Renal cortex interstitium (tissue), 11 donors: ENCODE measurements around the gene ESR2. TPM values are rescaled to one million over a fixed set of nuclear protein-coding genes. Genes with fewer than 3 reads are reported as not detected.
"Not testable (repeated sequence)": the region's sequence is repeated elsewhere in the genome, so short reads cannot be mapped to it uniquely, and the experiment has no call there.

Experiments
- DNase-seq, 11 donors: peaks; one replicate each; pipeline ENCODE4 v3.0.0-alpha.2; 2013; ENCODE audit warnings: low read depth in 9 of 11, low spot score in 4 of 11; ENCODE audit errors: extremely low read depth in 1 of 11
- polyA plus RNA-seq, 3 donors: library from polyadenylated mRNA; unstranded; fragments of 120-200 nt; gene quantifications; one replicate each; pipeline ENCODE4 v1.2.1, GENCODE V29; 2013; ENCODE audit not compliant: insufficient read length in 3 of 3

The ESR2 gene
- polyA plus RNA-seq, 3 donors = 1.1 to 1.7 (median 1.2) TPM

GRCh38 chr14:64232944-64233343, 61.2 kb downstream of the ESR2 start:
- no peak for DNase-seq

DNA sequence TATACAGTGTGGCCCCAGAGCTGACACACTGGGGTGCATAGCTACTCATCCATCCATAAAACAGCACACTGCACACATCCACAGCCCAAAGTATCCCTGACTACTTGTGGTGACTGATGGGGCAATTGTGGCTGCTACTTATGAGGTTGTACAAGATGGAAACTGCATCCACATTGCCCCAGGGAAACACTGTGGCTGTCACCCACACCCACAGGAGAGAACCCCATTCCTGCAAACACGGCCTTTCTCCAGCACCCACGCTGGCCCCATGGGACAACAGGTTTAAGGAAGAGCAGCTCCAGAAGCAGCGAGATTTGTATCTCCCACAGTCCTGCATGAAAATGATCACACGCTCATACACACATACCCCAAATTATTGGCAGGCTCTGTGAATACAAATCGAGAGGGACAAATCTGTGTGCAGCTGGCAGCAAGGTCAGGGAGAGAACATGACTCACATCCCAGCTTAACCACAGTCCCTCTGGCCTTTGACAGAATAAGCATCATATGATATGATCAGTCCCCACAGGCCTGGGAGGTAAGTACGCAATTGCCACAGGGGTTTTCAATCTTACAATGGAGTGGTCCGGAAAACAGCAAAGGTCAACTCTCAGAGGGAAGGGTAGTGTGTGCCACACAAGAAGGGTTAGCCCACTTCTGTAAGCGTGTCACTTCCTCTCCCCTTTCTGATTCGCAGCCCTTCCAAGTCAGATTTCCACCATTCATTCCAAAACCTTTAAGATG, 61.9 kb downstream of the ESR2 start:
- no peak for DNase-seq

DNA sequence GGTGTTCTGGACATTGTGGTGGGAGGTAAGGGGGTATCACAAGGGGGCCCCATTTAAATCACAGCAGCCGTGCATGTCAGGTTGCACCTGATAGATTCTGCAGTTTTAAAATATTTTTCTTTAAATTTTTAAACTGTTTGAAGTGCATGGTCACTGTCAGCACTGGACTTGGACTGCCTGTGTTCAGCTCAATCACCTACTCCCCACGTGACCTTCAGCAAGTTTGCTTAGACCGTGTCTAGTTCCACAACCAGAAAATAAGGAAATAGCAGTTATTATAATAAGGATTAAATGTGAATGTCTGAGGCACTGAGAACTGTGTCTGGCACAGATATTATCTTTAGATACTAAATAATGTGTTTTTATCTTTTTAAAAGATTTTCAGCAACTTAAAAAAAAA, 64.7 kb downstream of the ESR2 start:
- no peak for DNase-seq

DNA sequence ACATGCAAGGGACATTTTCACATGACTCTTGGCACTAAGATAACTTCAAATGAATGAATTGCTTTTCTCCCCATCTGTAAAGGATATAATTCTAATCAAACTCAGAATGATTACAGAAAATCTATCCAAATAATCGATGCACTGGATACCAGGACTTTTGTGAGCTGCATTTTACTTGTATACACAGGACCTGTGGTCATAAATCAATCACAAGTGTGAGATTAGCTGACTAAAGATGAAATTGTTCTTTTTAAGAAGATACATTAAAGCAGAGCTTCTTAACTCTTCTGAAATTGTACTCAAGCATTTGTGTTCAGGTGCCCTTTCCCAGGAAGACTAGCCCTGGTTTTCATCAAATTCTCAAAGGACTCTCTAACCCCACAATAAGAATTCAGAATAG, 66.3 kb downstream of the ESR2 start:
- DNase-seq = no peak

GRCh38 chr14:64225151-64225757, 68.9 kb downstream of the ESR2 start:
- no peak for DNase-seq

DNA sequence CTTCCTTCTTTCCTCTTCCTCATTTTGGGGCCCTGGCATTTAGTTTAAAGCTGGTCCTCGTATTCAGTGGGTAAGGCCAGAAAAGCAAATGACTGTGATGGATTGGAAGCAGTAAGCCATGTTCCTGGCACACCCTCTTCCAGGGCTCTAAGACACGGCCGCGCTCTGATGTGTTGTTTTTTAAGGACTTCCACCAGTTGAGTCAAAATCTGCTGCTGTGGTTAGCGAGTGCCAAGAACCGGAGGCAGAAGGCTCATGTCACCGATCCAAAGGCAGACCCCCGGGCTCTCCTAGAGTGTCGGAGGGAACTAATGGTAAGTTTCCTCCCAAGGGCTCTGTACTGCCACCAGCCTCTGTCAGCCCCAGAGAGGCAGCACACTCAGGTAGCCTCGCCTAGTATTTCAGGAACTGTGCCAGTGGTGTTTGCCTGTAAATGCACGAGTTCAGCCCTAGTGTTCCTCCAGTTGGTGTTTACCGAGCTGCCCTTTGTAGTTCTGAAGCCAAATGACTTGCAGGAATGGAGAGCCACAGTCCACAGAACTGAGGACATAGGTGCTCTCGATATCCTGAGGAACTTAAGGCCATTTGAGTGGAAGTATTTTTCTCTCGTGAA, 72.7 kb downstream of the ESR2 start:
- no peak for DNase-seq

- DNase-seq = no peak
These were observed 73.7 kb downstream of the ESR2 start for GRCh38 chr14:64220466-64220865.

GRCh38 chr14:64220056-64220455, 74.1 kb downstream of the ESR2 start:
- DNase-seq = no peak

GRCh38 chr14:64218344-64219240, 75.6 kb downstream of the ESR2 start:
- no peak for DNase-seq

GRCh38 chr14:64217834-64218233, 76.3 kb downstream of the ESR2 start:
- DNase-seq = no peak

DNA sequence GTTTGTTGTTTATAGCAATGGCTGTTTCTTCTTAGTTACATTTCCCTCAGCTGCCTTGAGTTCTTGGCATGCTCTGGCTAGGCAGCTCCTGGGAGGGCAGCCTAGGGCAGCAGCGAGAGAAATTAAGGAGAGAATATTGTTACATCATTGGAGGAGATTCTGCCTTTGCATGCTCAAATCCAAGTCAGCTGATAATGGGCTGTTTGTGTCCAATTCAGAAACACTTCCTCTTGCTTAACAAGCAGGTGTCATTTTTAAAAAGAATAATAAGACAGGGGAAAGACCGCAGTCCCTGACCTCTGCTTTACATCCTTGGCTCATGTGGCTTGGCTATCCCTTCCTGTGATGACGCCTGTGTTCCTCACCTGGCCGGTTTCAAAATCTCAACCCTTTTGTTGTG, 76.9 kb downstream of the ESR2 start:
- DNase-seq = no peak

DNA sequence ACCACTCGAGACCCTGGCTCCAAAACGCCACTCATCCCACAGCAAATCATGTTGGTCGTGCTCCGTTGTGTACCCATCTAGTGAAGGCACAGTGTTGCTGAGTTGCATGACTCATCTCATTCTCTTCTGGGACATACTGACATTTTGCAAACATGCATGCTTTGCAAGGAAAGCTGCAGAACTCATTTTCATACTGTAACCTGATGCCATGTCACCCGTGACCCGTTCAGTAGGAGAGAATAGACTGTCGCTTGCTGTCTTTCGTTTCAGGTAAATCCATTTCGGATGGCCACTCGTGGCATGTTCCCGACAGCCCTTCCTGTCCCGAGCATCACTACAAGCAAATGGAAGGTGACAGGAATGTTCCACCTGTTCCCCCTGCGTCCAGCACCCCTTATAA, 78.2 kb downstream of the ESR2 start:
- DNase-seq = no peak

DNA sequence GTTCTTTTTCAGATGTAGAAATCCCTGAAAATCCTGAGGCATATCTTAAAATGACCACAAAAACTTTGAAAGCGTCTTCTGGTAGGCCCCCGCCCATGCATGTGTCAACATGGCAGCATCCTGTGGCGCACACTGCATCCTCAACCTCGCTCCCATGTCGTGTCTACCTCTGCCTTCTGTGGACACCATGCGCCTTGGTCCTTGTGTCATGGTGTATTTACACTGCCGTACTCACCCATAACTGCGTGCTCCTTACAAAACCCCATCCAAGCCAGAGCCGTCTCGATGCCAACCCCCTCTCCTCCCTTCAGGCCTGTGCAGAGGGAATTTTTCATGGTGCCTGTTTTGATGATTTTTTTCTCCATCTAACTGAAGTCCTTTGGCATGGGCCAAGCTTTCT, 78.9 kb downstream of the ESR2 start:
- no peak for DNase-seq

DNA sequence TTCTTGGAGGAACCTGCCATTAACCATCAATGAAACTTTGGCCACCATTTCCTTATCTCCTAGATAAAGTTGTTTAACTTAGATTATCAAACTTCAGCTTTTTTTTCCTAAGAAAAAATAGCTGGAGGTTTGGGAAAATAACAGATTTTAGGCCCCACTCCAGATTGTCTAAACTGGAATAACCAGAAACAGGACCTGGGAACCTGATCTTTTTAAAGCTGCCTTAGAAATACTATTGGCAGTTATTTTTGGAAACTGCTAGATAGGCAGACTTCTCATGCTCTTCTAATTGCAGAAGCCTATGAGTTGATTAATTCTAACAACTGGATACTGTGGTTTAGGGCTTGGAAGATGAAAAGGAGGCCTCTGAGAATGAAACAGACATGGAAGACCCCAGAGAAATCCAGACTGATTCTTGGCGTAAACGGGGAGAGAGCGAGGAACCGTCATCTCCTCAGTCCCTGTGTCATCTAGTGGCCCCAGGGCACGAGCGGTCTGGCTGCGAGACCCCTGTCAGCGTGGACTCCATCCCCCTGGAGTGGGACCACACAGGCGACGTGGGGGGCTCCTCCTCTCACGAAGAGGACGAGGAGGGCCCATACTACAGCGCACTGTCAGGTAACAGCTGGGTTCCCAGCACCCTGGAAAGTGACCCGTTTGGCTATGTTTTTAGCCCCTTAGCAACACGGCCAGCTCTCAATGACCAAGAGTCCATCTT, 80.2 kb downstream of the ESR2 start:
- DNase-seq = no peak

DNA sequence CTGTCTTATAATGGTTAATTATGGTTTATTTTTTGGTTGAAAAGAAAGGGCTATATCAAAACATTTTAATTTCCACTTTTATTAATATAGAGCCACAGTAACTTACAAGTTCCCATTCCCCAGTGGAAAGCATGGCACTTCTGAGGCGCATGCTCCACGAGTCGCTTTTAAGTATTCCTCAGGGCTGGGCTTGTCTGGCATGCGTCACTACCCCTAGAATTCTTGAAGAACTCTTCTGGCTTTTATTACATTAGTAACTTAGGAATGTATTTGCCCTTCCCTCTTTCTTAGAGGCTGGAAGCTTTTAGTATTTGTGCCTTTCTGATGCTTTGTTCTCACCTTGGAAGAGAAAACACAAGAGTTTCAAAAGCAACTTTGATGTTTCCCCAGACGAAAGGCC, 81.1 kb downstream of the ESR2 start:
- DNase-seq = no peak

GRCh38 chr14:64212666-64213065, 81.5 kb downstream of the ESR2 start:
- DNase-seq = no peak

- not testable (repeated sequence) for DNase-seq
These were observed 83.3 kb downstream of the ESR2 start for GRCh38 chr14:64210912-64211311.

DNA sequence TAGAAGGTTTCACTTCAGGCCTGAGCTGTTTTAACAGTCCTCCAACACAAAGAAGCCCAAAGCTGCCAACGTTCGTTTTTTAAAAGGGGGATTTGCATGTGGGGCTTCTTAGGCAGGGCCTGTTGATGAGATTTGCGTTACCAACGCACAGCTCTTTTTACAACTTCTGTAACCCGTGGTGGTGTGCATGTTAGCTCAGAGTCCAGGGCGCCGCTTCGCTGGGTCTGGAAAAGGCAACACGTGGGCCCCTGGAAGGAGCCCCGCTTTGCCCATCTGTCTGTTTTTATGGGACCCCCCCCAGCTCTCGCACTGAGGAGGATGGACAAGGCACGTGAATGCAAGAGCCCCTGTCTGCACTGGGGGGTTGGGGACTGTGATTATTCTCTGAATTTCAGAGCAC, 84.0 kb downstream of the ESR2 start:
- DNase-seq = no peak
